Measurements from ENCODE around the gene UBE2N. TPM values are rescaled to one million over a fixed set of nuclear protein-coding genes. Genes with fewer than 3 reads are reported as not detected.
"Not testable (repeated sequence)": the region's sequence is repeated elsewhere in the genome, so short reads cannot be mapped to it uniquely, and the experiment has no call there.

The UBE2N gene
- total and polyA plus RNA-seq, 3 donors from 2014 or later, result 99.4 to 368 (median 181) TPM

- Histone ChIP-seq H3K4me1 (peaks cover 27% of the 10 kb centered on the region), H3K27ac (peak overlapping the region; percentile 95), H3K4me3 (peak overlapping the region; percentile 96 to 99), H3K36me3 (ENCODE audit: low read depth, missing control alignments) (no peaks in the 10 kb centered on the region), H3K27me3 (no peaks in the 10 kb centered on the region), H3K9me3 (no peaks in the 10 kb centered on the region)
- DNase-seq, result peak; percentile 33
- 0 to 1% methylated on average over 7 to 54 of the region's 55 CpGs for WGBS, 2 donors
- intact Hi-C loops (cut with DNase I; ENCODE audit: low total_unique reads), result no loop called here
- TF ChIP-seq CTCF (IDR thresholded peaks at IDR 0.05) (no peak), POLR2A (IDR thresholded peaks at IDR 0.05) (no peak)
Measured at GRCh38 chr12:93441081-93441616, 598 bp downstream of the UBE2N start.

- Histone ChIP-seq H3K4me1 (peaks cover 27% of the 10 kb centered on the region), H3K27me3 (no peaks in the 10 kb centered on the region), H3K27ac (peak overlapping the region in 1 of 2 donors; percentile 95), H3K9me3 (no peaks in the 10 kb centered on the region), H3K36me3 (ENCODE audit: low read depth, missing control alignments) (no peaks in the 10 kb centered on the region), H3K4me3 (peak overlapping the region; percentile 96 to 99)
- DNase-seq, result no peak
- intact Hi-C loops (cut with DNase I; ENCODE audit: low total_unique reads), result no loop called here
- TF ChIP-seq POLR2A (IDR thresholded peaks at IDR 0.05) (no peak), CTCF (IDR thresholded peaks at IDR 0.05) (no peak)
- 18 to 20% methylated on average over 12 of the region's 12 CpGs for WGBS, 2 donors
Measured at GRCh38 chr12:93440043-93440835, 1.5 kb downstream of the UBE2N start.

GRCh38 chr12:93438266-93439050, 3.3 kb downstream of the UBE2N start:
- TF ChIP-seq POLR2A (IDR thresholded peaks at IDR 0.05), result no peak
- no peak for TF ChIP-seq CTCF (IDR thresholded peaks at IDR 0.05)
- 50 to 60% methylated on average over 3 of the region's 3 CpGs for WGBS, 2 donors
- DNase-seq, result no peak
- Histone ChIP-seq H3K4me3 (no peak overlapping the region), H3K36me3 (ENCODE audit: low read depth, missing control alignments) (no peaks in the 10 kb centered on the region), H3K27ac (peak overlapping the region in 1 of 2 donors; percentile 2), H3K4me1 (peaks cover 40% of the 10 kb centered on the region), H3K27me3 (no peaks in the 10 kb centered on the region), H3K9me3 (no peaks in the 10 kb centered on the region)
- intact Hi-C loops (cut with DNase I; ENCODE audit: low total_unique reads), result no loop called here

GRCh38 chr12:93434256-93434865, 7.4 kb downstream of the UBE2N start:
- no peak overlapping the region for H3K4me3 ChIP-seq
- intact Hi-C loops (cut with DNase I; ENCODE audit: low total_unique reads), result no loop called here
- peak overlapping the region; percentile 73 to 77 for H3K27ac ChIP-seq
- H3K36me3 ChIP-seq (ENCODE audit: low read depth, missing control alignments), result no peaks in the 10 kb centered on the region
- 29 to 33% methylated on average over 5 of the region's 5 CpGs for WGBS, 2 donors
- no peak for TF ChIP-seq CTCF (IDR thresholded peaks at IDR 0.05)
- TF ChIP-seq POLR2A (IDR thresholded peaks at IDR 0.05), result no peak
- no peaks in the 10 kb centered on the region for H3K27me3 ChIP-seq
- DNase-seq, result no peak
- no peaks in the 10 kb centered on the region for H3K9me3 ChIP-seq
- peaks cover 29% of the 10 kb centered on the region for H3K4me1 ChIP-seq

- H3K27me3 ChIP-seq; intact Hi-C loops (cut with DNase I; ENCODE audit: low total_unique reads); H3K36me3 ChIP-seq (ENCODE audit: low read depth, missing control alignments); DNase-seq; H3K4me3 ChIP-seq; H3K27ac ChIP-seq; H3K9me3 ChIP-seq: not testable (repeated sequence)
- 67 to 80% methylated on average over 6 of the region's 6 CpGs for WGBS, 2 donors
- H3K4me1 ChIP-seq, result peaks cover 26% of the 10 kb centered on the region
Measured at GRCh38 chr12:93432031-93432430, 9.7 kb downstream of the UBE2N start.
